ENCODE data around the gene FOXP2. TPM values are rescaled to one million over a fixed set of nuclear protein-coding genes. Genes with fewer than 3 reads are reported as not detected.

Gene FOXP2
- total and polyA plus RNA-seq, 2 of the 13 experiments (the other 11 are each of a cell fraction or from before 2014, with no cell fraction given), result 0.90 TPM; not detected in 1

- TF ChIP-seq PRDM15 (CRISPR knock-in tag; IDR thresholded peaks at IDR 0.05), result no peak
Observed at GRCh38 chr7:114519240-114519639, 104.6 kb downstream of the FOXP2 start (continued).

- no peaks in the 10 kb centered on the region for H4K20me1 ChIP-seq (ENCODE audit: insufficient read depth, low read length)
- no peaks in the 10 kb centered on the region for H3K9me3 ChIP-seq (ENCODE audit: low read length)
- ATAC-seq, result no peak
- no peak for DNase-seq (ENCODE audit: low spot score)
- CTCF ChIA-PET (ENCODE audit: low intra/inter-chr PET ratio, low total read pairs), result no interaction called here
- no peaks in the 10 kb centered on the region for H3K27me3 ChIP-seq (ENCODE audit: control insufficient read depth in 1 of 2, insufficient read depth in 2 of 2, low read length in 2 of 2)
- H3K9ac ChIP-seq (ENCODE audit: insufficient read depth, low read depth, low read length), result no peak overlapping the region
- H3K27ac ChIP-seq (ENCODE audit: extremely low read length, insufficient read depth, low read length), result no peak overlapping the region
- POLR2A ChIA-PET, result no interaction called here
- no peaks in the 10 kb centered on the region for H3K4me1 ChIP-seq (ENCODE audit: insufficient read depth, low read length)
- H3K36me3 ChIP-seq (replicated peaks in 1 of 2; ENCODE audit: control insufficient read depth in 1 of 2, insufficient read depth in 2 of 2, low read length in 2 of 2), result no peaks in the 10 kb centered on the region
- no peak overlapping the region for H3K4me2 ChIP-seq (ENCODE audit: low read depth, low read length)
- no TSS peak for BruUV-seq (replicated peaks)
- in situ Hi-C loops (cut with HindIII; ENCODE audit: extremely low pct_ligation_motif_present, low pct_unique_long_range_greater_than_20kb), result no loop called here
- no peak overlapping the region for H3K4me3 ChIP-seq (replicated peaks in 1 of 3; ENCODE audit: insufficient read depth in 1 of 3, low read depth in 2 of 3, low read length in 3 of 3)
- FAIRE-seq, result no peak
- intact Hi-C loops (cut with micrococcal nuclease; ENCODE audit: unreplicated experiment), result no loop called here
- WGBS (ENCODE audit: low lambda C conversion rate), result 0% methylated on average over 1 of the region's 1 CpG
- no peaks in the 10 kb centered on the region for H3K79me2 ChIP-seq (ENCODE audit: insufficient read depth, low read length)
- H2AFZ ChIP-seq (ENCODE audit: low read length), result no peak overlapping the region
- TF ChIP-seq KMT2A (CRISPR knock-in tag; IDR thresholded peaks at IDR 0.05) (no peak), MTF1 (CRISPR knock-in tag; IDR thresholded peaks at IDR 0.05) (no peak), BORCS8-MEF2B (CRISPR knock-in tag; IDR thresholded peaks at IDR 0.05) (no peak), ZNF512B (CRISPR knock-in tag; IDR thresholded peaks at IDR 0.05; ENCODE audit: borderline replicate concordance) (no peak), KDM3A (CRISPR knock-in tag; IDR thresholded peaks at IDR 0.05; ENCODE audit: low read depth) (no peak), RCOR2 (CRISPR knock-in tag; IDR thresholded peaks at IDR 0.05) (no peak), NFE2L2 (IDR thresholded peaks at IDR 0.05; ENCODE audit: low read length) (no peak), ZNF790 (CRISPR knock-in tag; IDR thresholded peaks at IDR 0.05; ENCODE audit: borderline replicate concordance) (no peak), ZMYM2 (CRISPR knock-in tag; IDR thresholded peaks at IDR 0.05) (no peak), SOX13 (IDR thresholded peaks at IDR 0.05) (no peak), SOX13 (CRISPR knock-in tag; conservative IDR thresholded peaks at IDR 0.05 in 1 of 2, IDR thresholded peaks at IDR 0.05 in 1 of 2) (no peak), IRX3 (CRISPR knock-in tag; IDR thresholded peaks at IDR 0.05; ENCODE audit: borderline replicate concordance, low read depth) (no peak), CEBPG (CRISPR knock-in tag; IDR thresholded peaks at IDR 0.05) (no peak), ZNF547 (CRISPR knock-in tag; IDR thresholded peaks at IDR 0.05) (no peak), NFRKB (IDR thresholded peaks at IDR 0.05) (no peak)
Observed at GRCh38 chr7:114522081-114522480, 107.5 kb downstream of the FOXP2 start.
